HG03196 (cell line): ENCODE measurements around the gene OR4A15.

Experiments used
- ATAC-seq: cut with Tn5 transposase; IDR thresholded peaks from one replicate; pipeline ENCODE4 v1.9.1; 2021; ENCODE audit not compliant: unreplicated experiment

OR4A15 gene

DNA sequence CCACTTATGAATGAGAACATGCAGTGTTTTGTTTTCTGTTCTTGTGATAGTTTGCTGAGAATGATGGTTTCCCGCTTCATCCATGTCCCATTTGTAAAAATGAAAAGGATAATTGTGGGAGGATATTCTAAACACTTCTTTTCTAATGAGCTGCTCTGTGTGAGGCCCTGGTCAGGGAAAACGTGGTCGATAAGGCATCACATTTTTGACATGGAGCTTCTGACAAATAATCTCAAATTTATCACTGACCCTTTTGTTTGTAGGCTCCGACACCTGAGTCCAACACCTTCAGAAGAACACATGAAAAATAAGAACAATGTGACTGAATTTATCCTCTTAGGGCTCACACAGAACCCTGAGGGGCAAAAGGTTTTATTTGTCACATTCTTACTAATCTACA, at the start of gene OR4A15:
TSS of gene OR4A15 (plus strand) at position 301 of the 400 bp plus-strand sequence. CDS start at position 301, 0 bp downstream.
- no peak for ATAC-seq

DNA sequence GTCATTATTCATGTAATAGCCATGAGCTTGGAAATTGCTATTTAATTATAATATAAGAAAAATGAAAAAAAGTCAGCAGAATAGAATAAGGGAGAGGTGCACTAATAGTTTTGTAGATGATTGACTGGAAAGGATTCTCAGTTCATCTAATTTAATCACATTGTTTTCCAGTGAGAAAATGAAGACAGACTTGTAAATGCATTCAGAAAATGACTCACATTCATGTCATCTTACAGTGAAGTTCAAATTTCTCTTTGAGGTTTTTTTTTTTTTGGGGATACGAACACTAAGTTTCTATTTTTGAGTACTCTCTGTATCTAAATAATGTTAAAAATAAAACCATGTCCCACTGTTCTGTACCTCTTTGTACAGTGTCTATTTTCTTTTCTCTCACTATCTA, 43.3 kb upstream of the OR4A15 start:
- ATAC-seq, result no peak

DNA sequence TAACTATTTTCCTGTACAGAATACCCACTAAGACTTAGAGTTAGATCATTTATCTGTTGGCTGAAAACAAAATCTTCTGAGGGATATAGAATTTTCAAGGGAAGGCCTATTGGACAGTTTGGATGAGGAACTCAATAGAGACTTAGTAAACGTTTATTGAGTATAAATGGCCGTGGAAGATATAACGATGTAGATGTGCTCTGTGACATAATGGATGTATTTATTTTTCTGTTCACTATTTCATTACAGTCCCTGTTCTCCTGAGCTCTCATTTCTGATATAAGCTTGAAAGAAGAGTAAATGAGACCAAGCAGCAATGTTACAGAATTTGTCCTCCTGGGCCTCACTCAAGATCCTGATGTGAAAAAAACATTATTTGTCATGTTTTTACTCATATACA, 24.9 kb upstream of the OR4A15 start, which contains the start of gene OR4A16:
TSS of gene OR4A16 (plus strand) at position 301 of the 400 bp plus-strand sequence. CDS start at position 301, 0 bp downstream.
- no peak for ATAC-seq

DNA sequence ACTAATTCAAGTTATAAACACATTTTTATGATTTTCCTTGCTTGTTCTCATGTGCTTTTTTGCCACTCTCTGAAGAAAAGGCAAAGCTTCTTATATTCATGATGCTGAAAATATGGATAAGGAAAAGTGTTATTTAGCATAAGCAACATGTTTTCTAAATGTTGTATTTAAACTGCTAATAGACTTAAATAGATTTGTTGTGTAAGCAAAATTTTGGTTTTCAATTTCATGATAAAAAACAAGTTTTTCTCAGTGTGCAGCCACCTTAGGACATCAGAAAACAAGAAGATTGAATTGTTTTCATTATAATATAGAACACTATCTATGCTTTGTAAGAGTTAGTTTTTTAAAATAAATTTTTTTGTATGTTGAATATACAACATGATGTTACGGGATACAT, 22.5 kb upstream of the OR4A15 start:
- no peak for ATAC-seq

DNA sequence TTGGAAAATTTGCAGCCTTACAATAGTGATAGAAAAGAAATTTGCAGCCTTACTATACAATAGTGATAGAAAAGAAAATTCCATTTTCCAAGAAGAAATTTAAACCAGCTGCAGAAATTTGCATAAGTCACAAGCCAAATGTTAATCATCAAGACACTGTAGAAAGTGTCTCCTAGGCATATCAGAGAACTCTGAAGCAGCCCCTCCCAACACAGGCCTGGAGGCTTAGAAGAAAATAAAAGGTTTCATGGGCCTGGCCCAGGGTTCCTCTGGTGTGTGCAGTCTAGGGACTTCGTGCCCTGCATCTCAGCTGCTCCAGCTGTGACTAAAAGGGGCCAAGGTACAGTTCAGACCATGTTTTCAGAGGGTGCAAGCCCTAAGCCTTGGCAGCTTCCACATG, 18.7 kb upstream of the OR4A15 start:
- no peak for ATAC-seq

DNA sequence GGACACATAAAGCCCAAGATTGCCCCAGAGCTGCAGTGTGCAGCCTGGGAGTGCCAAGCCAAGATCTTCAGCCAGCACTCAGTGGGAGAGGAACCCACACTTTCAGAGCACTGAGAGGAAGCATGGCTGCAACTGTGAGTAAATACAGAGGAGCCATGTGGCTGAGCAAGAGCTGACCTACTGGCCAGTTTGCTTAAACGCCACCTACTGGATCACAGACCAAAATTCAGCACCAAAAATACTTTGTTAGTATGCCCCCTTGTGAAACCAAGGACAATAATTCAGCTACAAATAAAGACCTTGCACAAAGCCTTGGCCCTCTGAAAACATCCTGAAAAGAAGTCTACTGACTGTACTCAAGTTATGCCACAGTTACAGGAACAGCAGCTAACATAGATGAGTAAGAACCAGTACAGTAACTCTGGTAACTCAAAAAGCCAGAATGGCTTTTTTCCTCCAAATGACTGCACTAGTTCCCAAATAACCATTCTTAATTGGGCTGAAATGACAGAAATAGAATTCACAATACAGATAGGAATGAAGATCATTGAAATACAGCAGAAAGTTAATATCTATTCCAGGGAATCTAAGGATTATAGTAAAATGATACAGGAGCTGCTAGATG, 10.1 kb upstream of the OR4A15 start:
- no peak for ATAC-seq

DNA sequence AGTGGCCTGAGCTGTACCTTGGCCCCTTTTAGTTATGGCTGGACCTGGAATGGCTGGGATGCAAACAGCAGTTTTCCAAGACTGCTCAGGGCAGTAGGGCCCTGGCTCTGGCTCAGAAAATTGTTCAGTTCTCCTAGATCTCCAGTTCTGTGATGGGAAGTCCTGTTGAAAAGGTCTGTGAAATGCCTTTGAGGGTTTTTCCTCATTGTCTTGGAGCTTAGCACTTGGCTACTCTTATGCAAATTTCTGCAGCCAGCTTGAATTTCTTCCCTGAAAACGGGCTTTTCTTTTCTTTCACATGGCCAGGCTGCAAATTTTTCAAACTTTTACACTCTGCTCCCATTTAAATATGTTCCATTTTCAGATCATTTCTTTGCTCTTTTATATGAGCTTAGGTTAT, 33.2 kb downstream of the OR4A15 start:
- ATAC-seq, result no peak
